Measurements from ENCODE around the gene RASSF9. TPM values are rescaled to one million over a fixed set of nuclear protein-coding genes. Genes with fewer than 3 reads are reported as not detected.

Gene RASSF9
- total and polyA plus RNA-seq, 9 of the 15 experiments (the other 6 are each of a cell fraction or from before 2014, with no cell fraction given) = not detected

GRCh38 chr12:85803923-85804322 is 32.3 kb downstream of the RASSF9 start:
- no peaks in the 10 kb centered on the region for H4K20me1 ChIP-seq (replicated peaks; ENCODE audit: control insufficient read depth, insufficient read depth, low read length)
- no peak overlapping the region for H2AFZ ChIP-seq (ENCODE audit: low read depth, low read length)
- H3K4me1 ChIP-seq (replicated peaks in 1 of 2; ENCODE audit: control insufficient read depth in 2 of 2, insufficient read depth in 2 of 2, low read length in 2 of 2) = no peaks in the 10 kb centered on the region
- DNase-seq (ENCODE audit: extremely low read depth in 1 of 4, low spot score in 3 of 4) (no peak), ATAC-seq (no peak), FAIRE-seq (no peak)
- WGBS (ENCODE audit: insufficient coverage, low coverage, missing lambda C conversion rate) = 4% methylated on average over 2 of the region's 2 CpGs
- intact Hi-C loops (cut with micrococcal nuclease) (no loop called here), in situ Hi-C loops (cut with MboI) (no loop called here)
- TF ChIP-seq ZBED1 (IDR thresholded peaks at IDR 0.05) (no peak), MTF1 (CRISPR knock-in tag; IDR thresholded peaks at IDR 0.05; ENCODE audit: borderline replicate concordance) (no peak), ZFPM2 (CRISPR knock-in tag; IDR thresholded peaks at IDR 0.05) (no peak), KDM4B (IDR thresholded peaks at IDR 0.05; ENCODE audit: borderline replicate concordance in 2 of 2, low read depth in 1 of 2) (no peak), RFX5 (IDR thresholded peaks at IDR 0.05; ENCODE audit: low read depth, low read length) (no peak), ZC3H4 (CRISPR knock-in tag; IDR thresholded peaks at IDR 0.05; ENCODE audit: borderline replicate concordance) (no peak), ZKSCAN8 (CRISPR knock-in tag; IDR thresholded peaks at IDR 0.05) (no peak)
- H3K27me3 ChIP-seq (ENCODE audit: control insufficient read depth in 2 of 2, insufficient read depth in 2 of 2, low read length in 2 of 2) = no peaks in the 10 kb centered on the region
- no peak overlapping the region for H3K9ac ChIP-seq (ENCODE audit: insufficient read depth in 1 of 2, low read depth in 2 of 2, low read length in 2 of 2)
- CTCF ChIA-PET (ENCODE audit: low intra/inter-chr PET ratio) = no interaction called here
- no peak overlapping the region for H3K27ac ChIP-seq (ENCODE audit: extremely low read depth, low read depth, low read length)
- no peak overlapping the region for H3K4me3 ChIP-seq
- no peaks in the 10 kb centered on the region for H3K9me3 ChIP-seq (replicated peaks; ENCODE audit: control insufficient read depth, insufficient read depth, low read depth, low read length)
- BruUV-seq (replicated peaks) = no TSS peak
- H3K79me2 ChIP-seq (ENCODE audit: control insufficient read depth, insufficient read depth, low read length) = no peaks in the 10 kb centered on the region
- H3K4me2 ChIP-seq (ENCODE audit: insufficient read depth, low read length) = no peak overlapping the region
- POLR2A ChIA-PET = no interaction called here
- no peaks in the 10 kb centered on the region for H3K36me3 ChIP-seq (ENCODE audit: control insufficient read depth, insufficient read depth, low read length)
- H3K9me1 ChIP-seq (ENCODE audit: control insufficient read depth, insufficient read depth, low read length) = no peaks in the 10 kb centered on the region

GRCh38 chr12:85803231-85803630 is 33.0 kb downstream of the RASSF9 start:
- FAIRE-seq (no peak), DNase-seq (ENCODE audit: extremely low read depth in 1 of 4, low spot score in 3 of 4) (no peak), ATAC-seq (no peak)
- POLR2A ChIA-PET = no interaction called here
- BruUV-seq (replicated peaks) = no TSS peak
- WGBS (ENCODE audit: insufficient coverage, low coverage, missing lambda C conversion rate) = 0% methylated on average over 1 of the region's 1 CpG
- H3K4me2 ChIP-seq (ENCODE audit: insufficient read depth, low read length) = no peak overlapping the region
- H3K27ac ChIP-seq (ENCODE audit: extremely low read depth, low read depth, low read length) = no peak overlapping the region
- H3K9me1 ChIP-seq (ENCODE audit: control insufficient read depth, insufficient read depth, low read length) = no peaks in the 10 kb centered on the region
- no peaks in the 10 kb centered on the region for H3K9me3 ChIP-seq (replicated peaks; ENCODE audit: control insufficient read depth, insufficient read depth, low read depth, low read length)
- in situ Hi-C loops (cut with MboI) = no loop called here
- H3K36me3 ChIP-seq (ENCODE audit: control insufficient read depth, insufficient read depth, low read length) = no peaks in the 10 kb centered on the region
- intact Hi-C loops (cut with micrococcal nuclease) = no loop called here
- no peaks in the 10 kb centered on the region for H3K4me1 ChIP-seq (replicated peaks in 1 of 2; ENCODE audit: control insufficient read depth in 2 of 2, insufficient read depth in 2 of 2, low read length in 2 of 2)
- H4K20me1 ChIP-seq (replicated peaks; ENCODE audit: control insufficient read depth, insufficient read depth, low read length) = no peaks in the 10 kb centered on the region
- H3K4me3 ChIP-seq = no peak overlapping the region
- H3K79me2 ChIP-seq (ENCODE audit: control insufficient read depth, insufficient read depth, low read length) = no peaks in the 10 kb centered on the region
- H2AFZ ChIP-seq (ENCODE audit: low read depth, low read length) = no peak overlapping the region
- CTCF ChIA-PET (ENCODE audit: low intra/inter-chr PET ratio) = no interaction called here
- H3K27me3 ChIP-seq (ENCODE audit: control insufficient read depth in 2 of 2, insufficient read depth in 2 of 2, low read length in 2 of 2) = no peaks in the 10 kb centered on the region
- no peak overlapping the region for H3K9ac ChIP-seq (ENCODE audit: insufficient read depth in 1 of 2, low read depth in 2 of 2, low read length in 2 of 2)
- TF ChIP-seq ZNF311 (CRISPR knock-in tag; IDR thresholded peaks at IDR 0.05) = no peak
- TF ChIP-seq FOXK1 (CRISPR knock-in tag; IDR thresholded peaks at IDR 0.05; ENCODE audit: borderline replicate concordance) = no peak
- no peak for TF ChIP-seq ZNF134 (CRISPR knock-in tag; conservative IDR thresholded peaks at IDR 0.05)
- TF ChIP-seq THAP12 (CRISPR knock-in tag; IDR thresholded peaks at IDR 0.05) = no peak
- TF ChIP-seq ZNF586 (CRISPR knock-in tag; conservative IDR thresholded peaks at IDR 0.05) = no peak
- no peak for TF ChIP-seq ZNF124 (CRISPR knock-in tag; IDR thresholded peaks at IDR 0.05)
- no peak for TF ChIP-seq KDM5B (IDR thresholded peaks at IDR 0.05; ENCODE audit: insufficient replicate concordance, low read depth, low read length)
- TF ChIP-seq PRPF4 (IDR thresholded peaks at IDR 0.05; ENCODE audit: insufficient read depth, low read depth, low read length, poor library complexity, severe bottlenecking) = no peak
- no peak for TF ChIP-seq SAP30 (IDR thresholded peaks at IDR 0.05; ENCODE audit: borderline replicate concordance, insufficient read depth, low read depth, low read length, poor library complexity, severe bottlenecking)

Data from K562 (cell line).